Amygdala (tissue), 56 donors: ENCODE results near the gene SEMA4C.

Source experiments
- DNase-seq, 56 donors: peaks; one replicate each; lab custom pipeline; 2025; lab: John Stamatoyannopoulos, UW

Gene SEMA4C

GRCh38 chr2:96869822-96870625, at the start of gene SEMA4C:
SEMA4C (minus strand) TSS chr2:96870080; CDS start chr2:96867886, 2,194 bp downstream.
- peak in 45 of 56 donors; percentile 36 to 85 (median 67) for DNase-seq

- no peak for DNase-seq
These were observed 49.1 kb upstream of the SEMA4C start for GRCh38 chr2:96918754-96919550.

- no peak for DNase-seq
These were observed 48.3 kb upstream of the SEMA4C start for GRCh38 chr2:96918092-96918753.

GRCh38 chr2:96916646-96917543, 47.0 kb upstream of the SEMA4C start:
- DNase-seq = peak in 1 of 56 donors; percentile 28

GRCh38 chr2:96916156-96916630, 46.3 kb upstream of the SEMA4C start:
- DNase-seq = peak in 24 of 56 donors; percentile 30 to 70 (median 44)

GRCh38 chr2:96914332-96914731, 44.5 kb upstream of the SEMA4C start:
- no peak for DNase-seq

- peak in 10 of 56 donors; percentile 21 to 57 (median 45) for DNase-seq
These were observed 43.7 kb upstream of the SEMA4C start for GRCh38 chr2:96913398-96914202.

GRCh38 chr2:96913117-96913397, 43.2 kb upstream of the SEMA4C start:
- DNase-seq = peak in 3 of 56 donors; percentile 34 to 62 (median 57)

- peak in 2 of 56 donors; percentile 55 to 62 for DNase-seq
These were observed 42.7 kb upstream of the SEMA4C start for GRCh38 chr2:96912346-96913116.

- peak in 7 of 56 donors; percentile 20 to 42 (median 30) for DNase-seq
These were observed 39.7 kb upstream of the SEMA4C start for GRCh38 chr2:96909611-96910021.

- peak in 40 of 56 donors; percentile 24 to 88 (median 66) for DNase-seq
These were observed 37.5 kb upstream of the SEMA4C start for GRCh38 chr2:96907115-96908041.

GRCh38 chr2:96906729-96907114, 36.8 kb upstream of the SEMA4C start:
- peak in 1 of 56 donors; percentile 28 for DNase-seq

- peak in 1 of 56 donors; percentile 14 for DNase-seq
These were observed 33.9 kb upstream of the SEMA4C start for GRCh38 chr2:96903815-96904214.

- DNase-seq = no peak
These were observed 33.4 kb upstream of the SEMA4C start for GRCh38 chr2:96903318-96903717.

GRCh38 chr2:96900237-96900636, 30.4 kb upstream of the SEMA4C start:
- no peak for DNase-seq

- DNase-seq = no peak
These were observed 29.5 kb upstream of the SEMA4C start for GRCh38 chr2:96899413-96899741.
